ENCODE data around the gene DIP2C.
"Not testable (repeated sequence)": the region's sequence is repeated elsewhere in the genome, so short reads cannot be mapped to it uniquely, and the experiment has no call there.

DIP2C gene

DNA sequence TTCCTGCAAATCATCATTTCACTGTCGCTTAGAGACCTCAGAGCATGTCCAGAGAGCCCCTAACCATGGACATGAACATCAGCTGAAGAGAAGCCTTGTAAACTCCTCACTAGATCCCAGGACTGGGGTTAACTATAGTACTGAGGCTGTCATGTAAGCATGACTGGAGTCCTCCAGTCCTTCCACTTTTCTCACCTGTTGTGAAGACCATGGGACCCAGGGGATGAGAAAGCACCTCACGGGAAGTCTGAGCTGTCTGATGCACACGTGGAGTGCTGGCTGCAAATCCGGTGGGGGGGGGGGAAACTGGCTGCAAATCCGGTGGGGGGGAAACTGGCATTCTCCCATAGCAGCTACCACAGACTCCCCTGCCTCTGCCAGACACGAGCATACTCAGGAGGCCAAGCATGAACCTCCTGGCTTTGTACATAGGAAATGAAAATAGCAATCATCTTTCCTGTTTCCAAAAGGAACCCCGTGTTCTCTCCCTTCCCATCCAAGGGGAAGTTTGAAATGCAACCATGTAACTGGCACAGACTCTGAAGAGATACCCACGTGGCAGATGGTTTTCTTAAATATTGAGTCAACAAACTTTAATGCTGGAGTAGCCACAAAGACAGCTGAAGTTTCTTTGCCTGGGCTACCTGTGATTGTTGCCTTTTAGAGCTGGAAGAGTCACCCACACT, 292.8 kb downstream of the DIP2C start:
- DNase-seq = no peak

DNA sequence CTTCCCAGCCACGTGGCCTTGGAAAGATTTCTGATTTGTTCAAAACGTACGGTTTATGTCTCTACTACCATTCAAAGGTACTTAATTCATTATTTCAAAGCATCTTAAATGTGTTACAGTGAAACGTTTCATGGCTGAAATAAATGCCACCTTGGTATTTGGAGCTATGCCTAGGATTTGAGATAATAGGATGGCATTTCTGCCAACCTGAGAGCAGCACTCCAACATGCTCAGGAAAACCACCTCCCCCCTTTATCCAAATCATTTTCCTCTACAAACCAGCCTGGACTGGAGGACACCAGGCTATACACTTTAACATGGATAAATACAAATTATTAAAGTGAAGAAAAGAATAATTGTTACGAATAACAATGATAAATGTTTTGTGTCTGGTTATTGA, 293.4 kb downstream of the DIP2C start:
- DNase-seq = no peak

GRCh38 chr10:395665-396064, 293.8 kb downstream of the DIP2C start:
- DNase-seq = no peak

DNA sequence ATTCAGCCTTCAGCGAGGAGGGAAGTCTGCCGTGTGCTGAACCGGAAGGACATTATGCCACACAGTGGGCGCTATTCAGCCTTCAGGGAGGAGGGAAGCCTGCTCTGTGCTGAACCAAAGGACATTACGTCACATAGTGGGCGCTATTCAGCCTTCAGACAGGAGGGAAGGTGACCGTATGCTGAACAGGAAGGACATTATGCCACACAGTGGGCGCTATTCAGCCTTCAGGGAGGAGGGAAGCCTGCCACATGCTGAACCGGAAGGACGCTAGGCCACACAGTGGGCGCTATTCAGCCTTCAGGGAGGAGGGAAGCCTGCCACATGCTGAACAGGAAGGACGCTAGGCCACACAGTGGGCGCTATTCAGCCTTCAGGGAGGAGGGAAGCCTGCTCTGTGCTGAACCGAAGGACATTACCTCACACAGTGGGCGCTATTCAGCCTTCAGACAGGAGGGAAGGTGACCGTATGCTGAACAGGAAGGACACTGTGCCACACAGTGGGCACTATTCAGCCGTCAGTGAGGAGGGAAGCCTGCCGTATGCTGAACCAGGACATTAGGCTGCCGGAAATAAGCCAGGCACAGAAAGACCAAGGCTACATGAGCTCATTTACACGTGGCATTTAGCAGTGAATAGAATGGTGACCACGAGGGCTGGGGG, 294.9 kb downstream of the DIP2C start:
- DNase-seq = not testable (repeated sequence)

GRCh38 chr10:393787-394438, 295.6 kb downstream of the DIP2C start:
- DNase-seq = no peak

DNA sequence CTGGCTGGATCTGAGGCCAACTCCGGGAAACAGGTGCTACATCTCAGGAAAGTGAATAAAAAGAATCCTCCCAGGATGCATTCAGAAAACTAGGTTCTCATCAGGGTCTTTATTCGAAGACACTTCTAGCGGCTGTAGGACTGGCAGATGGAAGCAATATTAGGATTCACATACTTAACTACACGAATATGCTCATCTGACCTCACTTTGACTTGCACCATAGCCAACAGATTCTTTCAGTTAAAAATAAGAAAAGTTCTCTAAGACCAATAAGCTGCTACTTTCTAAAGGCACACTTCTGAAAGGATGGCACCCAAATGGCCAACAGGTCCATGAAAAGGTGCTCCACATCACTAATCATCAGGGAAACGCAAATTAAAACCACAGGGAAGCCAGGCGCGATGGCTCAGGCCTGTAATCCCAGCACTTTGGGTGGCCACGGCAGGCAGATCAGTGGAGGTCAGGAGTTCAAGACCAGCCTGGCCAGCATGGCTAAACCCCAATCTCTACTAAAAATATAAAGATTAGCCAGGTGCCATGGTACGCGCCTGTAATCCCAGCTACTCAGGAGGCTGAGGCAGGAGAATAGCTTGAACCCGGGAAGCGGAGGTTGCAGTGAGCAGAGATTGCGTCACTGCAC, 296.2 kb downstream of the DIP2C start:
- no peak for DNase-seq

DNA sequence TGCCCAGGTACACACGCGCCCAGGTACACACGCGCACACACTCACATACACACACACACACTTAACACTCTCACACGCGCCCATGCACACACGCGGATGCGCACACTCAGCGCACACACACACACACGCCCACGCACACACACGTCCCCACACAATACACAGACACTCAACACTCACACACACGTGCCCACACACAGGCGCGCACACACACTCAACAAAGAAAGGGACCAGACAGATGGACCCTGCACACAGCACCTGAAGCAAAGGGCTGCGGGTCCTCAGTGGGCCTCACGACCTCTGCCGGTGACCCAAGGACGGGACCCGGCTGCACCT, 296.8 kb downstream of the DIP2C start:
- DNase-seq = no peak

GRCh38 chr10:391847-392704, 297.4 kb downstream of the DIP2C start:
- no peak for DNase-seq

DNA sequence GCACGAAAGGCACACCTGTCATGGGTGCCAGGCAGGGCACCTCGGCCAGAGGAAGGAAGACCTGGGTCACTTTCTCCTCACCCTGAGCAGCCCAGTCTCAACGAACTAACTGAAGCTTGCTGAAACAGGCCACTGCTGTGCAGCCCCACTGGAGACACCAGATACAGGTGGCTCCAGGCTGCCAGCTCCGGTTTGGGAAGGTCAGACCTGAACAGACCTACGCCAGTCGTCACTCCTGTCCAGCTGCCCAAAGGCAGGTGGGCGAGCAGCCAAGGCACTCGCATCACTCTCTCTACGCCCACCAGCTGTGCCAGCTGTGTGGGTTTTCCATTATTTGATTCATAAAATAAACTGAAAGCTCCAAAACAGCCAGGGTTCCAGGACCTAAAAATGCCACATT, 298.2 kb downstream of the DIP2C start:
- no peak for DNase-seq

- no peak for DNase-seq
Measured at GRCh38 chr10:390449-391100, 298.9 kb downstream of the DIP2C start.

- no peak for DNase-seq
Measured at GRCh38 chr10:389836-390448, 299.5 kb downstream of the DIP2C start.

- DNase-seq = no peak
Measured at GRCh38 chr10:389261-389790, 300.1 kb downstream of the DIP2C start.

DNA sequence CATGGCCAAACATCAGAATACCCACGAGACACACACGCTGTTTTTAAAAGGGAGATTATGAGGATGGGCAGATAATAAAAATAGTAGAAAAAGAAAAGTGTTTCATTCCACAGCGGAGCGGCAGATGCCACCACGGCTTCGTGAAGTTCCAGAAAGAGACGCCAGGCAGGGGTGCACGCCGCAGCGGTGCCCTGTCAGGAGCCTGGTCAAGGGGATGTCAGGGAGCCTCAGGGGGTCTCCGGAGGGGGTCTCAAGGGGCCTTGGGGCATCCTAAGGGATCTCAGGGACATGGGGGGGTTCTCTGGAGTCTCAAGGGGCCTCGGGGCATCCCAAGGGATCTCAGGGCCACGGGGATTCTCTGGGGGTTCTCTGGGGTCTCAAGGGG, 300.8 kb downstream of the DIP2C start:
- DNase-seq = no peak

DNA sequence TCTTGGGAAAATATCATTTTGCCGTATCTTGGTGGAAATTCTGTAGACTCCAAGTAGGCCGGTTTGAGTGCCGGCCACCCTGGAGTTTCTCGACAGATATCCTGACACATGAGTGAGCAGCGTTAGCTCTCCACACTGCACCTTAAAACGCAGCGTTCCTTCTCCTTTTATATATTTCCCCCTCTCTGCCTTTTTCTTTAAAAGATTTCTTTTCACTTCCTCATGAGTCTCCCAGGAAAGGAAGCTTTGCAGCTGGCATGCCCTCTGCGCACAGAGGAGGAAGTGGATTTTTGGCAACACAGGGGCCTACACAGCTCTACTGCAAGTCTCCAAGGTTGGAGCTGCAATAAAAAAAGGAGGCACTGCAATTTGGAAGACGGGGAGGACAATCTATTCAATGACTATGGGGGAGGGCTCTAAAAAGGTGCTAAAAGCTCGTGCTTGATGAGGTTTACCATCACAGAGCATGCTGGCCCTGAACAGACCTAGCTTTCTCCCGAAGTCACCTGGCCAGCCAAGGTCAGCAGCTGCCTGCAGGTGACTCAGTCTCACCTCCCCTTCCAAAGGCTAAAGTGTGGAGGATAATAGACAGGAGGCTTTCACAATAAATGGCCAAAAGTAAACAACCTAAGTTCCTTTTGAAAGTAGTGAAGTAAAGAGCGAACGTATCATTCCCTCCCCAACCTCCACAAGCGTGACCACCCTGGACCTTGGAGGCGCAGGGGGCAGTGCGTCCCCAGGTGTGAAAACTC, 301.4 kb downstream of the DIP2C start:
- DNase-seq = no peak

GRCh38 chr10:387593-387891, 301.9 kb downstream of the DIP2C start:
- no peak for DNase-seq

GRCh38 chr10:386771-387592, 302.5 kb downstream of the DIP2C start:
- DNase-seq = no peak

DNA sequence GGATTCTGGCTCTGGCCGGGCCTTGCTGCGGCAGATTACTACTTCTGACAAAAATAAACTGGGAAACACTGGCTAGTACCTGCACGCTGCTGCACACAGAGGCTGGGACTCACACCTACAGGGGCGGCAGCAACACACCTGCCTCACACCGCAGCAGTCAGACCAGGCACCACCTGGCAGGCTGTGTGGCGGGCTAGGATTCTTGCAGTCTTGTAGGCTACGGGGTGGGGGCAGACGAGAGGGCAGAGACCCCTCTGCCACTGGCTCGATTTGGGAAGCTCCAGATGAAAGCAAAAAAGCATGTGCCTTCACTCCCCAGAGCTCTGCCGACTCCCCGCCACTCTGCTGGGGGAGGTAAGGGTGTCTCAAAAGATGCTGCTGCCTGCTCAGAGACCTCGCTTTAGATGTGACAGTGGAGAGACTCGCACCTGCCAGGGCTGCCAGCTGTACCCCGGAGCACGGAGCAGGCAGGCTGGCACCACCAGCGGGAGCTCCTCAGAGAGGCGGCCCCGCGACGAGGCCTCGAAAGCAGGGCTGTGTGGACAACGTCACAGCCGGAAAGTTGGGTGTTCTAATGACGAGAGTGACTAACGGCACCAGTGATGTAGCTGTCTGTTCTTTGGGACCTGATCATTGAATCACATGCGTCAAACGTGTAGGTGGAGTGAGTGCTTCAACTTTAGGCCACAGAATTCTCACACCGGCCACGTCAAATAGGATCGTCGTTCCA, 303.7 kb downstream of the DIP2C start:
- no peak for DNase-seq

DNA sequence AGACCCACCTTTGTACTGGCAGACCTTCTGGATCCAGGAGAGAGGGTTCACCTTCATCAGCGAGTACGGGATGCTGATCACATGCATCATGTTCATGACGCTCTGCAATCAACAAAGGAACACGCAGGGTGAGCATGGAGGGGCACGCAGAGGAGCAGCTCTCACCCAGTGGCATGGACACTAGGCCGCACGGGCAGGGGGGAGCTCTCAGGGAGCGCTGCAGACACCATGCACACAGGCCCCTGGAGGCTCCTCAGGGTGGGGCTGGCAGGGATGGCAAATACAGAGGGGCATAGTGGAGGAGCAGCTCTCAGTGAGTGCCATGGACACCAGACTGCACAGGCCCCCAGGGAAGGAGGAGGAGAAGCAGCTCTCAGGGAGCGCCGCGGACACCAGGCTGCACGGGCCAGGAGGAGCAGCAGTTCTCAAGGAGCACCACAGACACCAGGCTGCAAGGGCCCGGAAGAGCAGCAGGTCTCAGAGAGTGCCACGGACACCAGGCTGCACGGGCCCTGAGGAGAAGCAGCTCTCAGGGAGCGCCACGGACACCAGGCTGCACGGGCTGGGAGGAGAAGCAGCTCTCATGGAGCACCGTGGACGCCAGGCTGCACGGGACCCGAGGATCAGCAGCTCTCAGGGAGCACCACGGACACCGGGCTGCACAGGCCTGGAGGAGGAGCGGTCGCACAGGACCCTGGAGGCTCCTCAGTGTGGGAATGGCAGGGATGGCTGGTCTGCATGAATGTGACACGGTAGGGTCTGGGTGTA, 304.7 kb downstream of the DIP2C start:
- DNase-seq = no peak

DNA sequence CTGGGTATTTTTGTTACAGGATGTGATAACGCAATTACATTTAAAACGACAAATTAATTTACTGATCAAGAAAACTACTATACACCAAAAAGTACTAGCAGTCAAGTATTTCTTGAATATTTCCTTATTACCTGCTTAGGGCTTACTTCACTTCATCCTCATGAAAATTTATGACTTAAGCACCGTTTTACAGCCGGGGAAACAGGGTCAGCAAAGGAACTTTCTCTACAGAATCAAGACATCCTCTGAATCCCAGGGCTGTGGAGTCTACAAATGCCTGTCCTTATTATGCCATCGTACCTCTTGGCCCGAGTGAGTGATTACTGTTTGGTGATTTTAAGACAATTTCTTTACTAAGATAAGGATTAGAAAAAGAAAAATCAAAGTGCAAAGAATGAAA, 305.9 kb downstream of the DIP2C start:
- DNase-seq = no peak

Measured in fibroblast of skin of right quadriceps (primary cell).